K562 (cell line): Measurements from ENCODE around the gene TSPAN14. TPM values are rescaled to one million over a fixed set of nuclear protein-coding genes. Genes with fewer than 3 reads are reported as not detected.
A peak's percentile ranks its signal among the peaks of the same experiment; 100 is the strongest.

Experiments used
- ATAC-seq: fragments of 200-7000 bp; cut with Tn5 transposase; 3 replicates; pipeline ENCODE4 v1.9.1; 2020; ENCODE audit warnings: moderate library complexity
- BruUV-seq: library from RNA; stranded (reverse); fragments of 400-500 nt; replicated peaks from 2 replicates; lab custom pipeline; 2021; lab: Mats Ljungman, UMichigan
- CTCF ChIA-PET: fragments of 300-600 bp; formaldehyde crosslinking; extraction: SDS; loops from one replicate; lab custom pipeline; 2021; ENCODE audit warnings: low intra/inter-chr PET ratio; lab: Yijun Ruan, JAX
- POLR2A ChIA-PET: fragments of 300-600, 350-650 bp; sonication (Branson Sonifier 250); formaldehyde crosslinking; extraction: SDS; loops from one replicate; lab custom pipeline; 2021; ENCODE audit warnings: antibody characterized with exemption, inconsistent platforms; lab: Yijun Ruan, JAX
- DNase-seq, 4 experiments: peaks; one replicate each; pipeline versions ENCODE4 v3.0.0 to v3.0.0-alpha.2; 2011 to 2018; ENCODE audit warnings: low spot score in 3 of 4, mixed read lengths in 3 of 4; ENCODE audit errors: extremely low read depth in 1 of 4
- FAIRE-seq: peaks from 2 replicates; lab custom pipeline; 2011; peaks lifted over from hg19 to GRCh38; lab: Jason Lieb, UNC
- H2AFZ ChIP-seq: 2 replicates; pipeline ENCODE4 v1.6.0; 2011; ENCODE audit warnings: low read depth, low read length, control low read depth, inconsistent platforms
- H3K27ac ChIP-seq: fragments of 200-600 bp; 3 replicates; pipeline ENCODE4 v1.8.0; 2011; ENCODE audit warnings: low read depth, mild to moderate bottlenecking, control low read depth, inconsistent platforms, low read length, moderate library complexity, mixed read lengths; ENCODE audit errors: extremely low read depth
- H3K27me3 ChIP-seq, 2 experiments: fragments of 300-600 bp in 1 of 2; 2 replicates in 1 of 2; 3 replicates in 1 of 2; pipeline versions ENCODE4 v1.6.0 to v1.8.0; 2011; ENCODE audit warnings: inconsistent platforms in 2 of 2, low read length in 2 of 2, mild to moderate bottlenecking in 1 of 2, mixed read lengths in 1 of 2, moderate library complexity in 1 of 2; ENCODE audit not compliant: control insufficient read depth in 2 of 2, insufficient read depth in 2 of 2
- H3K36me3 ChIP-seq: fragments of 300-600 bp; 3 replicates; pipeline ENCODE4 v1.8.0; 2011; ENCODE audit warnings: mild to moderate bottlenecking, low read length, inconsistent platforms; ENCODE audit not compliant: control insufficient read depth, insufficient read depth
- H3K4me1 ChIP-seq, 2 experiments: fragments of 200-600 bp in 1 of 2; replicated peaks in 1 of 2; 2 replicates in 1 of 2; 3 replicates in 1 of 2; pipeline versions ENCODE4 v1.5.1 to v1.8.0; 2011; ENCODE audit warnings: inconsistent platforms in 2 of 2, low read length in 2 of 2, mild to moderate bottlenecking in 1 of 2, mixed read lengths in 1 of 2, moderate library complexity in 1 of 2; ENCODE audit not compliant: control insufficient read depth in 2 of 2, insufficient read depth in 2 of 2
- H3K4me2 ChIP-seq: 2 replicates; pipeline ENCODE4 v1.6.1; 2011; ENCODE audit warnings: low read length, control low read depth, inconsistent platforms, mixed read lengths; ENCODE audit not compliant: insufficient read depth
- H3K4me3 ChIP-seq: fragments of 200-600 bp; sonication (generic), shearing (Covaris generic); 2 replicates; pipeline ENCODE4 v1.5.1; 2016; ENCODE audit warnings: control low read depth, inconsistent platforms
- H3K79me2 ChIP-seq: fragments of 200-600 bp; 3 replicates; pipeline ENCODE4 v1.8.0; 2011; ENCODE audit warnings: low read length, inconsistent platforms; ENCODE audit not compliant: control insufficient read depth, insufficient read depth
- H3K9ac ChIP-seq, 2 experiments: 2 replicates each; pipeline versions ENCODE4 v1.6.0 to v1.6.1; 2011; ENCODE audit warnings: low read depth in 2 of 2, low read length in 2 of 2, control low read depth in 1 of 2, inconsistent platforms in 1 of 2, mild to moderate bottlenecking in 1 of 2, mixed read lengths in 1 of 2; ENCODE audit not compliant: insufficient read depth in 1 of 2
- H3K9me1 ChIP-seq: one replicate; pipeline ENCODE4 v1.6.0; 2011; ENCODE audit warnings: inconsistent platforms, mild to moderate bottlenecking, low read length, moderate library complexity; ENCODE audit not compliant: control insufficient read depth, insufficient read depth
- H3K9me3 ChIP-seq: replicated peaks from 2 replicates; pipeline ENCODE4 v1.5.1; 2011; ENCODE audit warnings: low read depth, low read length, inconsistent platforms; ENCODE audit not compliant: control insufficient read depth, insufficient read depth
- H4K20me1 ChIP-seq: replicated peaks from 2 replicates; pipeline ENCODE4 v1.6.1; 2011; ENCODE audit warnings: low read length, inconsistent platforms, mixed read lengths; ENCODE audit not compliant: control insufficient read depth, insufficient read depth
- BCOR ChIP-seq: fragments of 450-650 bp; IDR thresholded peaks from 2 replicates; pipeline ENCODE4 v1.6.1; 2016
- C11orf30 ChIP-seq: fragments of 450-650 bp; IDR thresholded peaks from 2 replicates; pipeline ENCODE4 v1.6.1; 2016; ENCODE audit warnings: low read depth, mild to moderate bottlenecking
- ETV5 ChIP-seq: sonication (generic); formaldehyde crosslinking; IDR thresholded peaks from 2 replicates; pipeline ENCODE4 v1.4.0; 2020; ENCODE audit warnings: low read depth, mild to moderate bottlenecking, missing genetic modification reagents
- FIP1L1 ChIP-seq: fragments of 200-400 bp; formaldehyde crosslinking; IDR thresholded peaks from 2 replicates; pipeline ENCODE4 v1.6.1; 2018; ENCODE audit warnings: mild to moderate bottlenecking, low read depth, low read length; ENCODE audit not compliant: poor library complexity, severe bottlenecking
- MAZ ChIP-seq, 2 experiments: fragments of 450-650 bp in 1 of 2; sonication (generic) in 1 of 2; formaldehyde crosslinking; IDR thresholded peaks in 1 of 2; conservative IDR thresholded peaks in 1 of 2; 2 replicates each; pipeline versions ENCODE4 v1.4.0 to v1.5.0; 2020; ENCODE audit warnings: mild to moderate bottlenecking in 1 of 2, missing genetic modification reagents in 1 of 2
- PML ChIP-seq: IDR thresholded peaks from 2 replicates; pipeline ENCODE4 v1.6.1; 2012; ENCODE audit warnings: low read length, inconsistent platforms
- RB1 ChIP-seq: fragments of 450-650 bp; IDR thresholded peaks from 2 replicates; pipeline ENCODE4 v1.6.1; 2017; ENCODE audit warnings: low read depth, mild to moderate bottlenecking
- SAP30 ChIP-seq: fragments of 200-600 bp; sonication (generic); IDR thresholded peaks from 2 replicates; pipeline ENCODE4 v1.6.1; 2012; ENCODE audit warnings: borderline replicate concordance, low read depth, mild to moderate bottlenecking, moderate library complexity, low read length, control low read depth, inconsistent platforms; ENCODE audit not compliant: insufficient read depth, poor library complexity, severe bottlenecking
- XRCC4 ChIP-seq: IDR thresholded peaks from one replicate; pipeline ENCODE4 v1.6.1; 2011; ENCODE audit not compliant: insufficient read depth, insufficient read length; ENCODE audit errors: extremely low read depth
- ZNF12 ChIP-seq: sonication (generic); formaldehyde crosslinking; IDR thresholded peaks from 2 replicates; pipeline ENCODE4 v1.4.0; 2020; ENCODE audit warnings: mild to moderate bottlenecking, missing genetic modification reagents
- ZNF253 ChIP-seq: fragments of 250-450 bp; sonication (Bioruptor Pico); conservative IDR thresholded peaks from 2 replicates; pipeline ENCODE4 v1.6.1; 2021; ENCODE audit warnings: mild to moderate bottlenecking
- ZNF830 ChIP-seq: fragments of 250-450 bp; sonication (Bioruptor Pico); IDR thresholded peaks from 2 replicates; pipeline ENCODE4 v1.5.0; 2021; ENCODE audit warnings: mild to moderate bottlenecking
- WGBS: fragments of 100-300 bp; shearing (Covaris generic); methylation state at CpG from one replicate; pipeline ENCODE4 v1.1.6; 2016; ENCODE audit warnings: low coverage, mixed read lengths; ENCODE audit not compliant: insufficient coverage; ENCODE audit errors: missing lambda C conversion rate; 5-methylcytosine and 5-hydroxymethylcytosine counted together
- in situ Hi-C: fragments of 300-500 bp; cut with MboI; formaldehyde crosslinking; loops from 4 replicates; pipeline ENCODE4 v1.15.0; 2018; ENCODE audit warnings: inconsistent platforms, mixed read lengths
- intact Hi-C: fragments of 100-400 bp; cut with micrococcal nuclease; formaldehyde crosslinking; loops from 2 replicates; pipeline ENCODE4 v1.14.2; 2022
- polyA plus RNA-seq, 8 experiments: library from polyadenylated mRNA; depleted of rRNA in 4 of 8; stranded (reverse) in 5 of 8; unstranded in 3 of 8; fragments of >200 nt; fragmentation: Nextera tagmentation in 2 of 8; fragmentation: Illumina TruSeq in 1 of 8; extraction: Ambion mirVana in 2 of 8; extraction: Trizol in 1 of 8; gene quantifications; 2 replicates each; pipeline versions ENCODE4 v1.2.1 to v1.2.3, GENCODE V29; 2011 to 2014; ENCODE audit warnings: inconsistent platforms in 1 of 8, missing spikeins in 1 of 8
- total RNA-seq, 7 experiments: library from RNA; depleted of rRNA in 6 of 7; stranded (reverse); fragments of >200 nt in 6 of 7; fragmentation: Illumina TruSeq in 2 of 7; extraction: Trizol in 2 of 7; gene quantifications; 2 replicates each; pipeline versions ENCODE4 v1.2.1 to v1.2.3, GENCODE V29; 2011 to 2021; ENCODE audit warnings: low replicate concordance in 1 of 7
- TF ChIP-seq, protein P1 (sequence below): fragments of 250-450 bp; sonication (Bioruptor Pico); IDR thresholded peaks from 2 replicates; pipeline ENCODE4 v1.8.0; 2022; ENCODE audit warnings: moderate library complexity, mild to moderate bottlenecking, inconsistent platforms
- TF ChIP-seq, protein P2 (sequence below): fragments of 450-650 bp; formaldehyde crosslinking; IDR thresholded peaks from 2 replicates; pipeline ENCODE4 v1.4.0; 2020; ENCODE audit warnings: mild to moderate bottlenecking, moderate library complexity
- TF ChIP-seq, protein P3 (sequence below), 2 experiments: fragments of 450-650 bp; IDR thresholded peaks; 2 replicates each; pipeline ENCODE4 v1.6.1; 2016

The TSPAN14 gene
- total and polyA plus RNA-seq, 9 of the 15 experiments (the other 6 are each of a cell fraction or from before 2014, with no cell fraction given) = 5.8 to 92.9 (median 23.3) TPM

DNA sequence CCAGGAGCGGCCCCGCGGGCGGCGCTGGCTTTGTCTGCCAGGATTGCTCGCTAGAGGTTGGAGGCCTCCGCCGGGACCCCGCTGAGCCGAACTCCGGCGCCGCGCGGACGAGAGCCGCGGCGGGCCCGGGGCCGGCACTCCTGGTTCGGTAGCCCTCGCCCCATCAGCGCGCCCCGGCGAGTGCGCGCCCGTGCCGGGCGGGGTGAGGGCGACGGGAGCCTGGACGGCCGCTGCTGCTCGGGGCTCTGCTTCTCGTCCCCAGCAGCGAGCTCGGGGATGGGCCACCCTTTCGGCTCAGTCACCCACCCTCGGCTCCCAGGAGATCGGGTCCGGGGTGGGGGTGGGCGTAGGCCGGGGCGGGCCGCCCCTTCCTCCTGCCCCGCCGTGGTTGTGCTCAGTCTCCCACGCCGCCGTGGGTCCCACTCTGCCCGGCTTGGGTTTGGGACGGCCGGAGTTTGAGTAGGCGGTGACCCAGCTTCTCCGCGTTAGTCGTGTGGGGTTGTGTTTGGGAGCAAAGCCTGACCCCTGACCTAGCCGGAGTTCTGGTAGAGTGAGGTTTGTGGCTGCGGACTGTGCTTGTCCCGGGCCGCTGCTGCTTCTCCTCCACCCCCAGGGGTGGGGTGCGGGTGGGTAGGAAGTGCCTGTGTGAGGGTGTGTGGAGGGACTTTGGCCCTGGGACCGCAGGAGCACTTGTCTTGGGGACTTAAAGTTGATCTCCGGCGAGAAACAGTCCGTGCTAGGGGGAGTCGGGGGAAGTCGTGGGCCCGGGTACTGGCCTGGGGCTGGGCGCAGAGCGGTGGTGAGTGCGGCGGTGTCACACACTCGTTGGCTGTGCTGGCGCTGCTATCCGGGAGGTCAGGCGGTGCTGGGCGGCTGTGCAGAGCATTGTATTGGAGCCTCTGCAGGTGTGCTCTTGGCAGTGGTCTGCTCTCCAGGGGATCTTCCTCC, 677 bp downstream of the TSPAN14 start:
- ATAC-seq = peak; percentile 45
- H3K36me3 ChIP-seq = peaks cover 20% of the 10 kb centered on the region
- H3K4me2 ChIP-seq = peak overlapping the region; percentile 80
- POLR2A ChIA-PET = interaction anchor here (0.6 kb wide), 1 partner anchor 50 kb away, joined by 4 read pairs; no protein-coding TSS in a partner anchor
- H3K4me3 ChIP-seq = peak overlapping the region; percentile 81
- CTCF ChIA-PET = no interaction called here
- peak; percentile 59 to 68 (median 62) for DNase-seq
- peaks cover 23% of the 10 kb centered on the region for H4K20me1 ChIP-seq
- H3K4me1 ChIP-seq = peaks cover 42 to 63% of the 10 kb centered on the region in 2 experiments
- peak overlapping the region; percentile 78 for H3K27ac ChIP-seq
- peaks cover 3% of the 10 kb centered on the region for H3K9me1 ChIP-seq
- H3K9me3 ChIP-seq = no peaks in the 10 kb centered on the region
- no peaks in the 10 kb centered on the region for H3K27me3 ChIP-seq
- in situ Hi-C loops (no loop called here), intact Hi-C loops (no loop called here)
- BruUV-seq = no TSS peak
- FAIRE-seq = no peak
- H3K9ac ChIP-seq = peak overlapping the region; percentile 80 to 92
- H3K79me2 ChIP-seq = peaks cover 55% of the 10 kb centered on the region
- peak overlapping the region; percentile 72; the same call in 1 of the 2 replicates for H2AFZ ChIP-seq
- under 1% methylated on average over 59 of the region's 81 CpGs for WGBS
- TF ChIP-seq C11orf30 = no peak
- TF ChIP-seq FIP1L1 = peak; percentile 48
- TF ChIP-seq, protein P1, sequence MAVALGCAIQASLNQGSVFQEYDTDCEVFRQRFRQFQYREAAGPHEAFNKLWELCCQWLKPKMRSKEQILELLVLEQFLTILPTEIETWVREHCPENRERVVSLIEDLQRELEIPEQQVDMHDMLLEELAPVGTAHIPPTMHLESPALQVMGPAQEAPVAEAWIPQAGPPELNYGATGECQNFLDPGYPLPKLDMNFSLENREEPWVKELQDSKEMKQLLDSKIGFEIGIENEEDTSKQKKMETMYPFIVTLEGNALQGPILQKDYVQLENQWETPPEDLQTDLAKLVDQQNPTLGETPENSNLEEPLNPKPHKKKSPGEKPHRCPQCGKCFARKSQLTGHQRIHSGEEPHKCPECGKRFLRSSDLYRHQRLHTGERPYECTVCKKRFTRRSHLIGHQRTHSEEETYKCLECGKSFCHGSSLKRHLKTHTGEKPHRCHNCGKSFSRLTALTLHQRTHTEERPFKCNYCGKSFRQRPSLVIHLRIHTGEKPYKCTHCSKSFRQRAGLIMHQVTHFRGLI (CRISPR knock-in tag) = no peak
- peak; percentile 64; the same call in 1 of the 2 replicates for TF ChIP-seq RB1
- TF ChIP-seq, protein P2, sequence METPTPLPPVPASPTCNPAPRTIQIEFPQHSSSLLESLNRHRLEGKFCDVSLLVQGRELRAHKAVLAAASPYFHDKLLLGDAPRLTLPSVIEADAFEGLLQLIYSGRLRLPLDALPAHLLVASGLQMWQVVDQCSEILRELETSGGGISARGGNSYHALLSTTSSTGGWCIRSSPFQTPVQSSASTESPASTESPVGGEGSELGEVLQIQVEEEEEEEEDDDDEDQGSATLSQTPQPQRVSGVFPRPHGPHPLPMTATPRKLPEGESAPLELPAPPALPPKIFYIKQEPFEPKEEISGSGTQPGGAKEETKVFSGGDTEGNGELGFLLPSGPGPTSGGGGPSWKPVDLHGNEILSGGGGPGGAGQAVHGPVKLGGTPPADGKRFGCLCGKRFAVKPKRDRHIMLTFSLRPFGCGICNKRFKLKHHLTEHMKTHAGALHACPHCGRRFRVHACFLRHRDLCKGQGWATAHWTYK (CRISPR knock-in tag) = 0 out of 2 replicates have a peak, but pooled peaks have one; percentile 36
- TF ChIP-seq ETV5 (CRISPR knock-in tag) = no peak
- 0 out of 2 replicates have a peak, but pooled peaks have one; percentile 15 for TF ChIP-seq BCOR
- 0 out of 2 replicates have a peak, but pooled peaks have one; percentile 41 for TF ChIP-seq ZNF830 (CRISPR knock-in tag)
- no peak; a peak in 1 of 4 replicates for TF ChIP-seq MAZ (CRISPR knock-in tag; conservative IDR thresholded peaks at IDR 0.05 in 1 of 2, IDR thresholded peaks at IDR 0.05 in 1 of 2)
- 0 out of 2 replicates have a peak, but pooled peaks have one; percentile 8 for TF ChIP-seq ZNF12 (CRISPR knock-in tag)
- TF ChIP-seq PML = no peak
- TF ChIP-seq, protein P3, sequence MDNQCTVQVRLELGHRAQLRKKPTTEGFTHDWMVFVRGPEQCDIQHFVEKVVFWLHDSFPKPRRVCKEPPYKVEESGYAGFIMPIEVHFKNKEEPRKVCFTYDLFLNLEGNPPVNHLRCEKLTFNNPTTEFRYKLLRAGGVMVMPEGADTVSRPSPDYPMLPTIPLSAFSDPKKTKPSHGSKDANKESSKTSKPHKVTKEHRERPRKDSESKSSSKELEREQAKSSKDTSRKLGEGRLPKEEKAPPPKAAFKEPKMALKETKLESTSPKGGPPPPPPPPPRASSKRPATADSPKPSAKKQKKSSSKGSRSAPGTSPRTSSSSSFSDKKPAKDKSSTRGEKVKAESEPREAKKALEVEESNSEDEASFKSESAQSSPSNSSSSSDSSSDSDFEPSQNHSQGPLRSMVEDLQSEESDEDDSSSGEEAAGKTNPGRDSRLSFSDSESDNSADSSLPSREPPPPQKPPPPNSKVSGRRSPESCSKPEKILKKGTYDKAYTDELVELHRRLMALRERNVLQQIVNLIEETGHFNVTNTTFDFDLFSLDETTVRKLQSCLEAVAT (IDR thresholded peaks at IDR 0.05) = peak in 1 of 2 experiments; percentile 16; a peak in 1 of 4 replicates
- no peak for TF ChIP-seq ZNF253 (CRISPR knock-in tag)
- TF ChIP-seq XRCC4 = no peak
- TF ChIP-seq SAP30 = peak; percentile 21
